Measurements from ENCODE around the gene FYB2. TPM values are rescaled to one million over a fixed set of nuclear protein-coding genes. Genes with fewer than 3 reads are reported as not detected.
"Not testable (repeated sequence)": the region's sequence is repeated elsewhere in the genome, so short reads cannot be mapped to it uniquely, and the experiment has no call there.

FYB2 gene
- total RNA-seq, 1 donor from 2014 or later, result 1.3 TPM

DNA sequence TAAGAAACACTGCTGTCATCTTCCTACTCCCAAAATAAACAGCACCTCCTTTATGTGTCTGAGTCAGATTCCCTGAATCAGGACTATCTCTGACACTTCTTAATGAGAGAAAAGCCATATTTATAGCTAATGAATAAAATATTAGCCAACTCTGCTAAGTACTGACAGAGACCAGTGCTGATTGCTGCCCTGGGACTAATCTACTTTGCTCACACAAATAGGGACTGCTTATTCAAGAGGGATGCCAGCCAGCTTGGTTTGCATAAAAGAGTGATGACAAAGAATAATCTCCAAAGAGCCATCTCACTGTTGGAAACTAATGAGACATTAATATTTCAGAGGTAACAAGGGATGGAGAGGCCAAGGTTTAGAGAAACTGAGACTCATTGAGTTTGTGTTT lies 36.4 kb downstream of the FYB2 start:
- Mint-ChIP-seq H3K9me3 (no peaks in the 10 kb centered on the region), H3K36me3 (no peaks in the 10 kb centered on the region), H3K4me1 (ENCODE audit: unreplicated experiment) (peaks cover under 1% of the 10 kb centered on the region), H3K4me3 (no peak overlapping the region), H3K27me3 (no peaks in the 10 kb centered on the region), H3K27ac (no peak overlapping the region)
- TF ChIP-seq, protein P1, sequence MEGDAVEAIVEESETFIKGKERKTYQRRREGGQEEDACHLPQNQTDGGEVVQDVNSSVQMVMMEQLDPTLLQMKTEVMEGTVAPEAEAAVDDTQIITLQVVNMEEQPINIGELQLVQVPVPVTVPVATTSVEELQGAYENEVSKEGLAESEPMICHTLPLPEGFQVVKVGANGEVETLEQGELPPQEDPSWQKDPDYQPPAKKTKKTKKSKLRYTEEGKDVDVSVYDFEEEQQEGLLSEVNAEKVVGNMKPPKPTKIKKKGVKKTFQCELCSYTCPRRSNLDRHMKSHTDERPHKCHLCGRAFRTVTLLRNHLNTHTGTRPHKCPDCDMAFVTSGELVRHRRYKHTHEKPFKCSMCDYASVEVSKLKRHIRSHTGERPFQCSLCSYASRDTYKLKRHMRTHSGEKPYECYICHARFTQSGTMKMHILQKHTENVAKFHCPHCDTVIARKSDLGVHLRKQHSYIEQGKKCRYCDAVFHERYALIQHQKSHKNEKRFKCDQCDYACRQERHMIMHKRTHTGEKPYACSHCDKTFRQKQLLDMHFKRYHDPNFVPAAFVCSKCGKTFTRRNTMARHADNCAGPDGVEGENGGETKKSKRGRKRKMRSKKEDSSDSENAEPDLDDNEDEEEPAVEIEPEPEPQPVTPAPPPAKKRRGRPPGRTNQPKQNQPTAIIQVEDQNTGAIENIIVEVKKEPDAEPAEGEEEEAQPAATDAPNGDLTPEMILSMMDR (conservative IDR thresholded peaks at IDR 0.05), result no peak
- no peak for DNase-seq (ENCODE audit: extremely low spot score, unreplicated experiment)

DNA sequence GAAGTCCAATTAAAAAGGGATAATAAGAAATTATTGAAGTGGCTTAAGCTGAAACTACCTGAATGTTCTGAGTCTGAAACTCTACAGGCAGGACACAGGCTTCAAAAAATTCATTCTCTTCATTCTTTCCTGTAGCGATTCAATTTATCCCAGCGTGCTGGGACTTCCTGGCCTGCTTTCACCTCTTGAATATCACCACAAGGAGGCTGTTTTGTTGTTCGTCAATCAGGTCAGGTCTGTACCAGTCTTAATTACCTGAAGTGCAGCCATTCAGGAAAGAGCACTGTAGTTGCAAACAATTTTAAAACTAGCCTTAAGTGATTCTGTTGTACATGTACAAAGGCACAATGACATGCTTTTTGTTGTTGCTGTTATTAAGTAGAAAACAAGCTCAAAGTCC lies 38.4 kb downstream of the FYB2 start:
- Mint-ChIP-seq H3K36me3 (no peaks in the 10 kb centered on the region), H3K4me1 (ENCODE audit: unreplicated experiment) (no peaks in the 10 kb centered on the region), H3K27me3 (no peaks in the 10 kb centered on the region), H3K9me3 (no peaks in the 10 kb centered on the region), H3K4me3 (no peak overlapping the region), H3K27ac (no peak overlapping the region)
- DNase-seq (ENCODE audit: extremely low spot score, unreplicated experiment), result no peak
- TF ChIP-seq, protein P1 (conservative IDR thresholded peaks at IDR 0.05), result peak; percentile 32

DNA sequence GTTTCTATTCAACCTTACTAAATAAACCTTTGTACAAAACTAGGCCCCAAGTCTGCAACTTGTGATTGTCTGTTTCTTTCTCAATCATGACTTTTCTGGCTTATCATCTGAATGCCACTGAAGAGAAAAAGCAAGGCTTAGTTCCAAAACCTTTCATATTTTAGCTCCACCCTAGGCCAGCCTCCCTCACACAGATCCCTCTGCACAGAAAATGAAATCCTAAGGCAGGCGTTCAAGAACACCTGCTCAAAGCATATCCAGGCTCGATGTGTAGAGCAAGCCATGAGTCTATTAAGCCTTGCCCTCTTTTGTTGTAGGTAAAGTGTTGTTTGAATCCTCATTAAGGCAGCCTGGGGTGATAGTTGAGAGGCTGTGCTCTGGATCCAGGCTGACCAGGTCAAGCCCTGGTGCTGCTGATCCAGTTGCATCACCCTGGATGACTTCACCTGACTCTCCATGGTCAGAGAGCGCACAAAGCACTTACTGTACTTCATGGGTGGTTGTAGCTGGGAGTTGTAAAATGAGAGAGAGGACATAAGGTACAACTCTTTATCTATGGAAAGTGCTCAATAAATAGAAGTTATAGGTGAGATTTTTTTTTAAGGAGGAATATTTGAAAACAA lies 39.0 kb downstream of the FYB2 start:
- H3K27me3 Mint-ChIP-seq, result peaks cover under 1% of the 10 kb centered on the region
- H3K4me1 Mint-ChIP-seq (ENCODE audit: unreplicated experiment), result no peaks in the 10 kb centered on the region
- H3K36me3 Mint-ChIP-seq, result no peaks in the 10 kb centered on the region
- no peak for DNase-seq (ENCODE audit: extremely low spot score, unreplicated experiment)
- H3K4me3 Mint-ChIP-seq, result no peak overlapping the region
- H3K9me3 Mint-ChIP-seq, result no peaks in the 10 kb centered on the region
- TF ChIP-seq, protein P1 (conservative IDR thresholded peaks at IDR 0.05), result no peak
- no peak overlapping the region for H3K27ac Mint-ChIP-seq

DNA sequence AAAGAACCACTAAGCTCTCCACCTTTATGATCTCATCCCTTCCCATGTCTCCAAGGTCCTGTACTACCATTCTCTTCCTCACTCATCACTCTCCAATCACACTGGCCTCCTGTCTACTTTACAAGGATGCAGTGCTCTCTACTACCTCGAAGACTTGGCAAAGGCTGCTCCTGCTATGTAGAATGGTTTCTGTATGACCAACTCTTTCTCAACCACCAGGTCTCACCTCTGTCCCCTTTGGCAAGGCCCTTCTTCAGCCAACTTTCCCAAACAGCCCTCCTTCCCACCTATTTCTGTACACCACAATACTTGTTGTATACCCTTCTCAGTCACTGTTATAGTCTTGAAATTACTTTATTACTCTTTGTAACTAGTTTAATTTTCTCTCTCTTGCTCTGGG lies 41.2 kb downstream of the FYB2 start:
- Mint-ChIP-seq H3K9me3 (no peaks in the 10 kb centered on the region), H3K27ac (no peak overlapping the region), H3K4me3 (no peak overlapping the region), H3K27me3 (peaks cover 4% of the 10 kb centered on the region), H3K36me3 (no peaks in the 10 kb centered on the region), H3K4me1 (ENCODE audit: unreplicated experiment) (no peaks in the 10 kb centered on the region)
- TF ChIP-seq, protein P1 (conservative IDR thresholded peaks at IDR 0.05), result no peak
- no peak for DNase-seq (ENCODE audit: extremely low spot score, unreplicated experiment)

DNA sequence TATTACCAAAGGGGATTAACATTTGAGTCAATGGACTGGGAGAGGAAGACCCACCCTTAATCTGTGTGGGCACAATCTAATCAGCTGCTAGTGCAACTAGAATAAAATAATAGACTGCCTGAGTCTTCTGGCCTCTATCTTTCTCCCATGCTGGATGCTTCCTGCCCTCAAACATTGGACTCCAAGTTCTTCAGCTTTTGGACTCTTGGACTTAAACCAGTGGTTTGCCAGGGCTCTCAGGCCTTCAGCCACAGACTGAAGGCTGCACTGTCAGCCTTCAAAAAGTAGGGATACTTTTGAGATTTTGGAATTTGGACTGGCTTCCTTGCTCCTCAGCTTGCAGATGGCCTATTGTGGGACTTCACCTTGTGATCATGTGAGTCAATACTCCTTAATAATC lies 44.5 kb downstream of the FYB2 start:
- DNase-seq (ENCODE audit: extremely low spot score, unreplicated experiment); H3K4me1 Mint-ChIP-seq (ENCODE audit: unreplicated experiment); H3K27ac Mint-ChIP-seq; H3K4me3 Mint-ChIP-seq; H3K36me3 Mint-ChIP-seq; H3K27me3 Mint-ChIP-seq; H3K9me3 Mint-ChIP-seq: not testable (repeated sequence)

DNA sequence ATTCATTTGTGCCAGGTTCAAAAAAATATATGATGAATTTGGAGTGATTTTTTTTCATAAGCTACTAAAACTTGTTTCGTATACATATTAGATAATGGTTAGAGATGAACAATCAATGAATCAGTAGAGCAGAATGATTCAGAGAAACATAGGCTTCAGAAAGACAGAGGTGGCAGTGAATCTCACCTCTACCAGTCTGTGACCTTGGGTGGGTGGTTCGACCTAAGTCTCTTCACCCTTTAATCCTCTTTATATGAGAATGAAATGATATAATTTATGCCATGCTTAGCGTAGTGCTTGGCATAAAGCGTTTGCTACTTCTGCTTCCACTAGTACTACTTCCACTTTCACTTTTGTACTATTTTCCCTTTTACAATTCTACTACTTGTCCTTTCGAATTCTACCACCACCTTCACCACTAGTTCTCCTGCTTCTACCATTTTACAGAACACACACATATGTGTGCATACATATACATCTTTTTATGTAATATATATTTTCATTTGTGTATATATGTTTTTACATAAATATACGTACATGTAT lies 45.1 kb downstream of the FYB2 start:
- H3K27ac Mint-ChIP-seq, result no peak overlapping the region
- H3K27me3 Mint-ChIP-seq, result peaks cover 6% of the 10 kb centered on the region
- no peak for DNase-seq (ENCODE audit: extremely low spot score, unreplicated experiment)
- H3K9me3 Mint-ChIP-seq, result no peaks in the 10 kb centered on the region
- no peak overlapping the region for H3K4me3 Mint-ChIP-seq
- no peaks in the 10 kb centered on the region for H3K4me1 Mint-ChIP-seq (ENCODE audit: unreplicated experiment)
- TF ChIP-seq, protein P1 (conservative IDR thresholded peaks at IDR 0.05), result no peak
- H3K36me3 Mint-ChIP-seq, result no peaks in the 10 kb centered on the region

All from type B pancreatic cell (in vitro differentiated cells).